ENCODE results near the gene TNS1. TPM values are rescaled to one million over a fixed set of nuclear protein-coding genes. Genes with fewer than 3 reads are reported as not detected.
A peak's percentile ranks its signal among the peaks of the same experiment; 100 is the strongest.

Gene TNS1
- total RNA-seq, 2 donors from 2014 or later = 168 to 174 TPM

DNA sequence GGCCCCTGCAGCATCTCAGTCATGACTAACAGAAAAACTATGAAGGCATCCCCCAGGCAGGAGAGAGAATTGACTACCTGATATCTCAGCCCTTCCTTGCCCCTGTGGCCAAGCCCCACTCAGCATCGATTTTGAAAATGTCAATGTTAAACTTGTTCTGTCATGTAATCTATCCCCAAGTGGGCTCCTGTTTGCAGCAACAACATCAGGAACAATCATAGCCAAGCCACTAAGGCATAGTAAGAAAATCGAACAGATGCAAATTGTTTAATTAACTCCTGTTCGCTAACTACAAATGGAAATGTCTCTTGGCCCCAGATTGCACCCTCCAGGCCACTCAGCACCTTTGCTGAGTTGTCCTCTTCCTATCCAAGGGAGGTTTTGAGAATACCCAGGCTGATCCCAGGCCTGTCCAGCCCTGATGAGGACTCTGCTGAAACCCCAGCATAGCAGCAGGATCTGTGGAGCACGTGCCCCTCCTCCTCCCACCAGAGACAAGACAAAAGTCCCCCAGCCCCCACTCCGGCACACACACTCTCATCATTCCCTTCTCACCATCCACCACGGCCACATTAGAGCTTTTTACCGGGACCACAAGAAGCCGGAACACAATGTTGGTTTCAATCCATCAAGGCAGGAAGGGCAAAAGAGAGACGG is 150.1 kb downstream of the TNS1 start:
- intact Hi-C loops (cut with DNase I) = no loop called here
- no peak overlapping the region for H3K27ac ChIP-seq
- ATAC-seq = no peak

DNA sequence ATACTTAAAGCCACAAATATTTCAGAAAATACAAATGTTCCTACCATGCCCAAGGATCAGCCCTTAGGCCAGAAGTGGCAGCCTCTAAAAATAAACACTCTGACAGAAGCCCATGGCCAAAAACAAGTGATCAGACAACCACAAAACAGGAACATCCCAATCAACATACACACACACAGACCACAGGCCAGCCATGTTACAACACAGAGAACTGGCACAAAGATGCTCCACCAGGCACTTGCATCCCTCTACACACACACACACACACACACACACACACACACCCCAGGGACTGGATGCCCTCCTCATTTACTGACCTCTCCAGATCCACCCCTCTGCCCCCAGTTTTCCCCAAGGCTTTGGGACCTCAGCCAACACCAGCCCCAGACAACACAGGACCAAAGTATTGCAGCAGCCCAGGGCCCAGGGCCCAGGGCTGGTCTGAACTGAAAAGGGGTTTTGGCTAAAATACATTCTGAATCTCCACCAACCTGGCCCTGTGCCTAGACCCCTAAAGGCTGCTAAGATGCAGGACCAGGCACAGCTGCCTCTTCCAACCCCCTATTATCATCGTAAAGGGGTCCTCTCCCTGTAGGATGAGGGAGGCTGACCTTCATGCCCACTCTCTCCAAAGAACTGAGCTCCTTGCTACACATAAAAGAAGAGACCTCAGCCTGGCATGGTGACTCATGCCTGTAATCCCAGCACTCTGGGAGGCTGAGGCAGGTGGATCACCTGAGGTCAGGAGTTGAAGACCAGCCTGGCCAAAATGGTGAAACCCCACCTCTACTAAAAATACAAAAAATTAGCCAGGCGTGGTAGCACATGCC is 151.4 kb downstream of the TNS1 start:
- Histone ChIP-seq H3K4me1 (peaks cover 31% of the 10 kb centered on the region), H3K4me3 (no peak overlapping the region), H3K9me3 (no peaks in the 10 kb centered on the region), H3K27me3 (no peaks in the 10 kb centered on the region), H3K36me3 (replicated peaks in 1 of 2; ENCODE audit: insufficient read depth in 1 of 2, low read depth in 2 of 2) (peaks cover 10 to 25% of the 10 kb centered on the region in 2 donors), H3K27ac (peak overlapping the region in 1 of 4 donors; percentile 70)
- intact Hi-C loops (cut with DNase I) = no loop called here
- DNase-seq = peak in 1 of 4 donors; percentile 78
- no peak for ATAC-seq
- 88 to 93% methylated on average over 2 of the region's 2 CpGs for WGBS, 2 donors
- TF ChIP-seq, protein P1, sequence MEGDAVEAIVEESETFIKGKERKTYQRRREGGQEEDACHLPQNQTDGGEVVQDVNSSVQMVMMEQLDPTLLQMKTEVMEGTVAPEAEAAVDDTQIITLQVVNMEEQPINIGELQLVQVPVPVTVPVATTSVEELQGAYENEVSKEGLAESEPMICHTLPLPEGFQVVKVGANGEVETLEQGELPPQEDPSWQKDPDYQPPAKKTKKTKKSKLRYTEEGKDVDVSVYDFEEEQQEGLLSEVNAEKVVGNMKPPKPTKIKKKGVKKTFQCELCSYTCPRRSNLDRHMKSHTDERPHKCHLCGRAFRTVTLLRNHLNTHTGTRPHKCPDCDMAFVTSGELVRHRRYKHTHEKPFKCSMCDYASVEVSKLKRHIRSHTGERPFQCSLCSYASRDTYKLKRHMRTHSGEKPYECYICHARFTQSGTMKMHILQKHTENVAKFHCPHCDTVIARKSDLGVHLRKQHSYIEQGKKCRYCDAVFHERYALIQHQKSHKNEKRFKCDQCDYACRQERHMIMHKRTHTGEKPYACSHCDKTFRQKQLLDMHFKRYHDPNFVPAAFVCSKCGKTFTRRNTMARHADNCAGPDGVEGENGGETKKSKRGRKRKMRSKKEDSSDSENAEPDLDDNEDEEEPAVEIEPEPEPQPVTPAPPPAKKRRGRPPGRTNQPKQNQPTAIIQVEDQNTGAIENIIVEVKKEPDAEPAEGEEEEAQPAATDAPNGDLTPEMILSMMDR (IDR thresholded peaks at IDR 0.05) = no peak
- TF ChIP-seq POLR2A (IDR thresholded peaks at IDR 0.05) = no peak

More for the DNA sequence above, 150.1 kb downstream of the TNS1 start:
- WGBS, 2 donors = 75 to 82% methylated on average over 9 of the region's 9 CpGs
- TF ChIP-seq, protein P1 (IDR thresholded peaks at IDR 0.05) = no peak
- TF ChIP-seq POLR2A (IDR thresholded peaks at IDR 0.05) = no peak
- peaks cover 4 to 19% of the 10 kb centered on the region in 2 donors for H3K36me3 ChIP-seq (replicated peaks in 1 of 2; ENCODE audit: insufficient read depth in 1 of 2, low read depth in 2 of 2)
- H3K4me1 ChIP-seq = peaks cover 21% of the 10 kb centered on the region
- H3K27me3 ChIP-seq = no peaks in the 10 kb centered on the region
- no peaks in the 10 kb centered on the region for H3K9me3 ChIP-seq
- no peak for DNase-seq
- no peak overlapping the region for H3K4me3 ChIP-seq

DNA sequence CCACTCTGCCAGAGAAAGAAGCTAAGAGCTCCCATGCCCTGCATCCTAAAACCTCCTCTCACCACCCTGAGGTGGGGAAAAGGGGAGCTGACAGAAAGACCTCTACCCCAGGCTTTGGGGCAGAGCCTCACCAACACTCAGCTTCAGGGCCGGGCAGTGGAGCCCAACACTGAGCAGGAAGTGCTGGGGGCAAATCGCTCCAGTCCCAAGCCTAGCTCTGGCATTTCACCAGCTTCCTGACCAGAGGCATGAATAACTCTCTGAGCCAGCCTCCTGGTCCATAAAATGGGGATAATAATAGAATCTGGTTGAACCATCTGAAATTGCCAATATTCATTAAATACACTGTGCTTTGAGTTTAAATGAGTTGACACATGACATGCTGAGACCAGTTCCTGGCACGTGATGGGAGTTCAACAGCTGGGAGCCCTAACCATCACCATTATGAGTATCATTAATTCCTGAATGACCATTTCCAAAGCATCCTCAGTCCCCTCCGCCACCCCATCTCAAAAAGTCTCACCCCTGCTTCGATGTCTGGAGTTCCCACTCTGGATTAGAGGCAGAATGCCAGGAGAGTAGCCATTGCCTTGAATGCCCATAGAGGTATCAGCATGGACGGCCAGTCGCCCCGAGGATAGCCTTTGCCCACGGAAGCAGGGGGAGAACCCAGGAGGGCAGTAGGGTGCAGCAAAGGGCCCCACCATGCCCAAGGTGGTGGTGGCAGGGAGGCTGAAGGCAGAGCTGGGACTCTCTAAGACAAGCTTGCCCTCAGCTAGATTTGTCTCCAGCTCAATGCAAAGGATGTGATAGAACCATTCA is 153.4 kb downstream of the TNS1 start:
- DNase-seq (no peak), ATAC-seq (no peak)
- intact Hi-C loops (cut with DNase I) = no loop called here
- Histone ChIP-seq H3K27me3 (no peaks in the 10 kb centered on the region), H3K4me3 (no peak overlapping the region), H3K27ac (peak overlapping the region in 2 of 4 donors; percentile 36 to 70), H3K9me3 (no peaks in the 10 kb centered on the region), H3K36me3 (replicated peaks in 1 of 2; ENCODE audit: insufficient read depth in 1 of 2, low read depth in 2 of 2) (peaks cover 10 to 20% of the 10 kb centered on the region in 2 donors), H3K4me1 (peaks cover 35% of the 10 kb centered on the region)
- TF ChIP-seq, protein P1 (IDR thresholded peaks at IDR 0.05) = no peak
- TF ChIP-seq POLR2A (IDR thresholded peaks at IDR 0.05) = no peak
- 87 to 95% methylated on average over 8 to 9 of the region's 9 CpGs for WGBS, 2 donors

DNA sequence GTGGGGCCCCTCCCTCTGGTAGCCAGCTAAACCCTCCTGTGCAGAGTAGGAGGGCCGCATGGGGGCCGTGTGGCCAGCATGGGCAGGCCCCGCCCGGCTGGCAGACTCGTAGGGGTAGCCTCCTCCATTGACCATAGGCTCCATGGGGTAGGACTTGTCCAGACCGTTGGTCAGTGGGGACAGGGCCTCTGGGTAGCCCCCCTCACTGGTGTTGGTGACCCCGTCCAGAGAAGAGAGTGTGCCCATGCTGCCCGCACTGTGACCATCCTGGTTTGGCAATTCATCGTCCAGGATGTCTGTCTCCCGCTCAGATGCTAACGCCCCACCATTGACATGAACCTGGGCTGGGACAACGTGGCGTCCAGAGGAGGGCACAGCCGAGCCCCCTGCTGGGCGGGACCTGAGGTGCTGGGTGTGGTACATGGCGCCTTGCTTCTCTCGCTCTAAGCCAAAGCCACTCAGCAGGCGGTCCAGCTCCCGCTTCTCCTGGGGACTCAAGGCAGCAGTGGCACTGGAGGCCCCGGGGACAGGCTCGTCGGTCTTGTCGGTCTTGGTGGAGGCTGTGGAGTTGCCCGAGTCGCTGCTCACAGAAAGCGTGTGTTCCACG is 154.3 kb downstream of the TNS1 start:
- TF ChIP-seq, protein P1 (IDR thresholded peaks at IDR 0.05) = no peak
- no peak for TF ChIP-seq POLR2A (IDR thresholded peaks at IDR 0.05)
- H3K9me3 ChIP-seq = no peaks in the 10 kb centered on the region
- H3K4me1 ChIP-seq = peaks cover 35% of the 10 kb centered on the region
- peaks cover 10 to 20% of the 10 kb centered on the region in 2 donors for H3K36me3 ChIP-seq (replicated peaks in 1 of 2; ENCODE audit: insufficient read depth in 1 of 2, low read depth in 2 of 2)
- 93 to 100% methylated on average over 2 to 27 of the region's 27 CpGs for WGBS, 2 donors
- intact Hi-C loops (cut with DNase I) = no loop called here
- H3K27ac ChIP-seq = no peak overlapping the region
- no peak for ATAC-seq
- no peaks in the 10 kb centered on the region for H3K27me3 ChIP-seq
- DNase-seq = no peak
- no peak overlapping the region for H3K4me3 ChIP-seq
